Measurements from ENCODE around the gene UBASH3A.
"Not testable (repeated sequence)": the region's sequence is repeated elsewhere in the genome, so short reads cannot be mapped to it uniquely, and the experiment has no call there.

Gene UBASH3A

DNA sequence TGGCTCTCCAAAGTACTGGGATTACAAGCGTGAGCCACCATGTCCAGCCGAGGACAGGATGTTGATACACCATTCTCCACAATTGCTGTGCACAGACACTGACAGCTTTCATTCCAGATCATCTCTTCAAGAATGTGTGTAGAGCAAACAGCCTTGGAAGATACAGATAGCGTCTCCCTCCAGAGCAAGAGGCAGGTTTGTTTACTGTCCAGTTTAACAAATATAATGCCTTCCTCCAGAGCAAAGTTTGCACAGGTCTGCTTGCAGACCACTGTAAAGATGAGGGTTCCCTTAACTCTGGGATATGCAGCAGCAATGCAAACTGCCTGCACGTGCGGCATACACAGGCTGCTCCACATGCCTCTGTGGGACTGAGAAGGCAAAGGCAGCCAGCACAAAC, 12.4 kb upstream of the UBASH3A start:
- no peak for DNase-seq

DNA sequence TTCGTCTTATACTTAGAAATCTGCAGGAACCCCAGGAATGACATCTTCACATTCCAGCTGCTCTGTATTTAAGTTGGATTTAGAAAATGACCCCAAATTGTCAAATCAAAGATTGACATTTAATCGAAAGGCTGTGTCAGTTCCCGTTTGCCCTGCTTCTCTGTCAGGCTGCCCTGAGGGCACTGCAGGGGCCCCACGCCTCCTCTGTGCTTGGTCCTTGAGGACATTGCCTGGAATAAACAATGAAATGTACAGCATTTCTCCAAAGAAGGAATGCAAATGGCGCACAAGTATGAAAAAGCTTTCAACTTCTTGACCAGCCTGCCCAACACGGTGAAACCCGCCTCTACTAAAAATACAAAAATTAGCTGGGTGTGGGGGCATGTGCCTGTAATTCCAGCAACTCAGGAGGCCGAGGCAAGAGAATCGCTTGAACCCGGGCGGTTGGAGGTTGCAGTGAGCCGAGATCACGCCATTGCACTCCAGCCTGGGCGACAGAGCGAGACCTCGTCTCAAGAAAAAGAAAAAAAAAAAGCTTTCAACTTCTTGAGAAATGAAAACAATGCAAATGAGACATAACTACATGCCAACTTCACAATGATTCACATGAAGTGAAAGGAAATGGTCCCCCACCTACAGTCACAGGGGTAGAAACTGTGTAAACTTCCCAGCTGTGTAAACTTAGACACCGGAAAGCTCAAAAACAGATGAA, 10.8 kb upstream of the UBASH3A start:
- no peak for DNase-seq

DNA sequence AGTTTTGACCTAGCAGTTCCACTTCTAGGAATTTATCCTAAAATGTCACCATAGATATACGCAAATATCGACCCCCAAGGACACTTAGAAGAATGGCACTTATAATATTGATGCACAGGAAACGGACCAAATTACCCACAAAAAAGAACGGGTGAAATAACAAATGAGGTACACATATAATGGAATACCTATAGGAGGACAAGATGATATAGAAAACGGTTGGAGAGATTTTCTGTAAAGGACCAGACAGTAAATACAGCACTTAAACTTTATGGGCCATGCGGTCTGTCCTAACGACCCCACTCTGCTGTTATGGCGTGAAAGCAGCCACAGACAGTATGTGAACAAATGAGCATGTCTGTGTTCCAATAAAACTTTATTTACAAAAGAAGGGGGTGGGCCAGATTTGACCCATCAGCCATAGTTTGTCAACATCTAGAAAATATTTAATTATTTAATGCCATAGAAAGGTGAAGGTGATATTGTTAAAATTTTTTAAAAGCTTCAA, 10.2 kb upstream of the UBASH3A start:
- DNase-seq = no peak

DNA sequence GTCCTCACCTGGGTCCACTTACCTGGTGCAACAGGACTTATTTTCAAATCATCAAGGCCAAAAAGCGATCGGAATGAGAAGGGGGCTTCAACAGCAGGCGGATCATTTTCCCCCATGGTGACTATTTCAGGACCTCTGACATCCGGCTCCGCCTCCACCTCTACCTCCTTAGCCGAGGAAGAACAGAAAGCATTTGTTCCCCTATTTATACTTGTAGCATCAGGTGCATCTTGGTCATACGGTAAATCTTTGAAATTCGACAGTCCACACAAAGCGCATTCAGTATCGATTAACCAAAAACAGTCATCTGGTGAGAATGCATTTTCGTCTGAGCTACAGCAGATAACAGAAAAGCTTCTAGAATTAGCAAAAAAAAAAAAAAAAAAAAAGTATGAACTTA, 8.4 kb upstream of the UBASH3A start:
- DNase-seq = no peak

DNA sequence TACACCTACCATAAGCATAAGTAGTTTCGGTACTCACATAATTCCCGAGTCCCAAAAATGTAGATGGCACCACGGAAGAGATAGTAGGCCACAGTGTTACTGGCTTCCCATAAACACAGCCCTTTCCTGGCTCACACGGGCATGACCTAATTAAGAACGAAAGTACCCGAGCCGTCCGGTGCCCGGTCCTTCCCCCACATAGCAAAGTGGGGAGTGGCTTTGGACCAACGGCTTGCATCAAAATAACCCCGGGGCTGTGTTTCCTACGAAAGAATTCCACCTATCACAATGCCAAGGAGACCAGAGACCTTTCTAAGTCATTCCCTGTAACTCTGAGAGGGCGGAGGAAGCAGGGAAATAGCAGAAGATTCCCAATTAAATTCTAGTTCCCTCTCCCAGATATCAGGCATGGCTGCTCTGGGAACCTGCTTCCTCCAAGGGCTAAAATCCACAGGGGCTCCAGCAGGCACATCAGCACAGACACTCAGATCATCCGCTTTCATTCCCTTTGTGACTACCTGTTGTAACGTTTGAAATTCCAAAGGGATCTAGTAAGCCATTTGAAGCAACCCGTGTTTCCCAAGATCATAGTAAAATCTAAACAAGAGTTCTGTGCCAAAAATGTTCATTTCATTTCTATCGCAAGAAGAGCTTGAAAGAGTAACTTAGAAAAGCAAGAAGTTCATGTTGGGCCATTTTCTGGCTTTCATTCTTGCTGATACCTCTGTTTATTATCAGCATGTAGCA, 7.6 kb upstream of the UBASH3A start, which contains the start of gene TMPRSS3:
Gene TMPRSS3 (minus strand): TSS at position 148 of the 747 bp plus-strand sequence. CDS start 635 bp downstream, outside the sequence.
- no peak for DNase-seq

DNA sequence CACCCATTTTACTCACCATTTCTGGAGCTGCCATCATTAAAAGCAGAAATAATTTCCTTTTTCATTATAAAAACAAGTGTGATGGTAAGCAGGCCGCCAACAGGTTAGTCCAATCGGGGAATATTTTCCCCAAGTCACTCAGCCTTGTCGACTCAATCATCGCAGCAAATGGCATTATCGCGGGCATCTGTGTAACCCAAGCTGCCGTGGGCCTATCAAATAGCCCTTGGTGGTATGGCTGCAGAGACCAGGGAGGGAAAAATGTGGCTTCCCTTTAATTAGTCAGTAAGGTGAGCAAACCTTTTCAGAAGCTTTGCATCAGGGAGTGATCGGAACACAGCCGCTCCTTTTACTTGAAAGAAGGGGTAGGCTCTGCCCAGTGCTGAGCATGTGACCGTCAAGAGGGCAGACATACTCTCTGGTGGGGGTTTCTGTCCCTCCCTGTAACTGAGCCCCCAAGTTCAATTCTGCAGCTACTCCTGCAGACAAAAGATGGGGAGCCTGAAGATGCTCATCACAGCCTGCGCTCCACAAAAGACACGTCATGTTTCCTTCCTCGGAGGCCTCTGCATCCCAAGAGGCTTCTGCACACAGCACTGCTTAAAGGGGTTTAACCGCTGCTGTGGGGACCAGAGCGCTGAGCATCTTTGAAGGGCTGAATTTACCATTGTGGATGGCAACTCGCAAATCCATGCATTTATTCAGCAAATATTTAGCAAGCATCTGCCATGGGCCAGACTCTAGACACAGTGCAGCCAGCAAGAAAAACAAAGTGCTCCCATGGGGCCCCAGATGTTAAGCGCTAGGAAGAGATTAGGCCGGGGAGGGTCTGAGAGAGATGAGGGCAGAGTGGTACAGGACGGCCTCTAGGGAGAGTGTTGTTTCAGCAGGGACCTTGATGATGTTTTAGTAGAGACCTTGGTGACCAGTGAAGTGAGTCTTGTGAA, 6.6 kb upstream of the UBASH3A start:
- no peak for DNase-seq

DNA sequence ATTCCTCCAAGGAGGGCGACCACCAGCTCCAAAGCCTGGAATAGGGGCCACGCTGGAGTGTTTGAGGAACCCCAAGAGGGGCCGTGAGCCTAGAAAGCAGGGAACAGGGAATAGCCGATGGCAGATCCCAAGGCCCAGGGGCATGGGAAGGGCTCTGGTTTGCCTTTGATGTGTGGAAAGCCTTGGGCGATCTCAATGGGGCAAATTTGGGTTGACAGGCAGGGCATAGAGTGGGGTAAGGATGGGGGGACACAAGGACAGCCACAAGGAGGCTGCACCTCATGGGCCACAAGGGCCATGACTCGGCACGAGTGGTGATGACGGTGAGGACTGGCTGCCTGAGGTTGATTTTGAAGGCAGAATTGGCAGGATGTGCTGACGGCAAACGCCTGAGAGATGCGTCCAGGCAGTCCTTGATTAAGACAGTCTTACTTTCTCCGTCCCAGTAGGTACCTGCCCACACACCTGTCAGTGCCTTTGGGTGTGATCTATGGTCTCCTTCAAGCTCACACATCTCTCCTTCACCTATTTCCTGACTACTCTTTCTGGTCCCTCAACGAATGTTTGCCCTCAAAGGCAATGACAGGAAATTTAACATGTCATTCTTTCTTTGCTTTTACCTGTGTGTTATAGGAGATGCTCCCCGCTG, 5.8 kb upstream of the UBASH3A start:
- DNase-seq = no peak

DNA sequence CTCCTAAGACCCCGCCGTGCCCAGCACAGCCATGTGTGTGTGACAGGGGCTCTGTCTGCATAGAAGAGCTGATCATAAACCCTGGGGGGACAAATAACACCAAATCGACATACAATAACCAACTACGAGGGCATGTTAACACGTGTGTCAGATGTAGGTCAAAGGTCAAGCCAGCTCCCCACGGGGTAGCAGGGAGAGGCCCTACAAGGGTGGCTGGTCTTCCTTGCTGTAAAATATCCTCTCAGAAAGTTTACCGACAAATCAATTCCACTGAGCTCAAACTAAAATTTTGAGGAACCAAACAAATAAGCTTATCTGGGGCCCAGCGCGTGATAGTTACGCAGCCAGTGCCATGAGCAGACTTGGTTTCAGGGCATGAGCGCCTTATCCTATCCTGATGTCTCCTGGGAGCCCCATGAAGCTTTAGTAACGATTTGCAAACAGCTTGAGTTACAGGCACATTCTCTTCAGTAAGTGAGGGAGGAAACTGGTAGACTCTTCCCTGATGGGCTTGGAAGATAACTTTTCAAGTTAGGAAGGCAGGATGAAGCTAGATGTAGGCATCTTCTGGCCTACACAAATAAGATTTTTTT, 5.2 kb upstream of the UBASH3A start:
- no peak for DNase-seq

DNA sequence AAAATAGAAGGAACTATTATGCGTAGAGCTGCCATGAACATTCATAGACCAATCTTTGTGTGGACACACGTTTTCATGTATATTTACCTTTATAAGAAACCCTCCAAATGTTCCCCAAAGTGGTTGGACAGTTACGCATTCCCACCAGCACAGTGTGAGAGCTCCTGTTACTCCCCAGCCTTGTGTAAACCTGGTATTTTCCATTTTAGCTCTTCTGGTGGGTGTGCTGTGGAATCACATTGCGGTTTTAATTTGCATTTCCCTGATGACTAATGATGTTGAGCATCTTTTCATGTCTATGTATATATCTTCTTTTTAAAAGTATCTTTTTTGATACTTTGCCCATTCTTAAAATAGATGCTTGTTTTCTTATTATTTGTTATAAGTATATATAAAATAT, 3.2 kb upstream of the UBASH3A start:
- no peak for DNase-seq

DNA sequence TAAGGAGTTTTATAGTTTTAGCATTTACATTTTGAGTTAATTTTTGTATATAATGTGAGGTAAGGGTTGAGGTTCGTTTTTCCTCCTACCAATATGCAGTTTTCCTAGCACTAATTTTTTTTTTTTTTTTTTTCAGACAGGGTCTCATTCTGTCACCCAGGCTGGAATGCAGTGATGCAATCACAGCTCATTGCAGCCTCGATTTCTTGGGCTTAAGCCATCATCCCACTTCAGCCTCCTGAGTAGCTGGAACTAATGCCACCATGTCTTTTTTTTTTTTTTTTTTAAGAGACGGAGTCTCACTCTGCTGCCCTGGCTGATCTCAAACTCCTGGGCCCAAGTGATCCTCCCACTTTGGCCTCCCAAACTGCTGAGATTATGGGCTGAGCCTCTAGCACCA, 2.5 kb upstream of the UBASH3A start:
- DNase-seq = no peak

DNA sequence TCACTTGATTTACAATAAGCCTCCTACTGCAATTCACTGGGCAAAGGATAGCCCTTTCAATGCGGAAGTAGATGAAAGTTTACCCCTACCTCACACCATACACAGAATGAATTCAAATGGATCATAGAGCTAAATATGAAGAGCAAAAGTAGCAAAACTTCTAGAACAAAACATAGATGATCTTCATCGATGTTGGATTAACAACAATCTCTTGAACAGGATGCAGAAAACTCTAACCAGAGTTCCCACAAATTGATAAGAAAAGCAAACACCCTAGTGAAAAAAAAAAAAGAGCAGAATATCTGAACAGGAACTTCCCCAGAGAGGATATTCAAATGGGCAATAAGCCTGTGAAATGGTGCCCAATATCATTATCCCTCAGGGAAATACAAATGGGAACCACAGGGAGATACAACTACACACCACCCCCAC, 1.9 kb upstream of the UBASH3A start:
- DNase-seq = no peak

DNA sequence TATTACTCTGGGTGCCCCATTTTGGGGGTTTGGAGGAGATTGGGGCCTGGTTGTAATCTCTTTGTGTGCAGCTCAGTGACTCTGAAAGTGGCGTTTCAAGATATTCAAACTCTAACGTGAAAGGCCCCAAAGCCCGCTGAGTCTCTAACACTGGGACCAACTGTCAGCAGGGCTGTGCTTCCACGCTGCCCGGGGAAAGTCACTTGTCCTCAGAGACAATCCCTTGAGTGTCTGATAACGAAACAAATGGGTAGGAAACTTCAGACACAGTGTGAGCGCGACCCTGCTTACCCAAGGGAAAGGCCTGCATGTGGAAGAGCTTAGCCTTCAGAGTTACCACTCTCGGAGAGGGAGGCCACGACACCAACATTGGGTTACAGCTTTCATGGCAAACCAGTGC, 837 bp downstream of the UBASH3A start:
- DNase-seq = no peak

DNA sequence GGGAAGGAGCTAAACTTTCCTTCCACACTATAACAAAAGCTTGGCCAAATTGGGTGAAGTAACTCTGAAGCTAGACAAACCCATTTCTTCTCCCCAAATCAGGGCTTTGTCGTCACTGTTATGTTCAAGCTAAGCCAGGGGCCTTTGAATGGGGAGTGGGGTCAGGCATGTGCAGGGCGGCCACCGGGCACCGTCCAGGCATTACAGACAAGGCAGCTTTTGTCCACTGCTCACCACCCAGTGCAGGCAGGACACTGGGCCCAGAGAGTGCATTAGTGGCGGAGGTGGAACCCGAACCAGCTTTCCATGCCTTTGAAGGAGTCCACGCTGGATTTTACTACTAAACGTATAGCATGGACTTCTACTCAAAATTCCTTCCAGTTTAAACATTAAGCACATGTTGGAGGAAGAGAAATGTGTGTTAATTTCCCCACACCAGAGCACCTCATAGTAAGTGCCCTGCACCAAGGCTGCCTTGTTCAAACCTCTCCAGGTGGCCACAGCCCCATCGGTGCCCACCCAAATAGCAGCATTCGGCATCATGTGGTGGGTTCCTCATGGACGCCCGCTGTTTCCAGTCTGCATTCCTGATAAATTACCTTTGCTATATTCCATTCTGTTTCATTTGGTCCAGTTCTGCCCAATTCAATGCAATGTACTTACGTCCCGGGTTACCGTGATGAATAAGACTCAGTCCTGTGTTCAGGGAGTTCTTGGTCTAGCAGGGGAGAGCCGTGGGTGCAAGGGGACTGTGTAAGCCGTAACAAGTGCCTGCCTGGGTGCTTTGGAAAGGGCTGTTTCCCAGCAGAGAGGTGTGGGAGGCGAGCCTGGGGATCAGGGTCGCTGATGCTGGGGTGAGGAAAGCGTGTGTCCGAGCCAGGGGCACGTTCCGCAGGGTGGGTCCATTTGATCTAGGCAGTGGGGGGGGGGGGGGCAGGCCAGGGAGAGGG, 1.6 kb downstream of the UBASH3A start:
- no peak for DNase-seq

DNA sequence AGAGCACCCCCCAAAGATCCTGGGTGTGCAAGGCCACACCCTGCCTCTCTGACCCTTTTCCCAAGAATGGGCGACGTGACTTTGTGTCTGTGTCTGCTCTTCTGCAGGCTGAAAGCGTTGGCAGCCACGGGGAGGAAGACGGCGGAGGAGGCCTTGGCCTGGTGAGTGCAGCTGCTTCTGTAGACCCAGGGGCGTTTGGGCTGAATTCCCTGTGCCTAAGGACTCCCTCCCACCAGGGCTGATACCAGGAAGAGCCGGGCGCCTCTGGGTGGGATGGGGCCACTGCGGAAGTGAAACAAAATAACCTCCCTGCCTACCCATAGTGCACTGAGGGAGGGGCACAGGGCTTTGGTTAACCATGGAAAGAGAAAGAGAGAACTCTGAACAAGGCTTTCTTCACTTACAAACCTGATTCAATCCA, 2.5 kb downstream of the UBASH3A start:
- no peak for DNase-seq

DNA sequence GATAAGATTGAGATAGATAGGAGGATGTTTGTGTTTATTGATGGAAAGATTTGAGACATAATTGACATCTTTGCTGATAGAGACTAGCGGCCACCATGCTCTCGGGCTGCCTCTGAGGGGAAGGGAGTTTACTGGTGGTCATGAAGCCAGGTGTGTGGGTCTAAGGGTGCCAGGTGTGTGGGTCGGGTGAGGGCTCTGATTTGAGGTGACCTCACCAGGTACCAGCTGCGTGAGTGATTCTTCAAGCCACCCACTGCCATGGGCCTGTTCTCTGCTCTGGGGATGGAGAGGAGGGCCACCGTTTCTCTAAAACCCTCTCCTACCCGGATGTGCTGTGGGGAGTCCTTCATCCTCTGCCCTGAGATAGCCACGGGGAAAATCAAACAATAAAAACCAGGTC, 3.2 kb downstream of the UBASH3A start:
- no peak for DNase-seq

DNA sequence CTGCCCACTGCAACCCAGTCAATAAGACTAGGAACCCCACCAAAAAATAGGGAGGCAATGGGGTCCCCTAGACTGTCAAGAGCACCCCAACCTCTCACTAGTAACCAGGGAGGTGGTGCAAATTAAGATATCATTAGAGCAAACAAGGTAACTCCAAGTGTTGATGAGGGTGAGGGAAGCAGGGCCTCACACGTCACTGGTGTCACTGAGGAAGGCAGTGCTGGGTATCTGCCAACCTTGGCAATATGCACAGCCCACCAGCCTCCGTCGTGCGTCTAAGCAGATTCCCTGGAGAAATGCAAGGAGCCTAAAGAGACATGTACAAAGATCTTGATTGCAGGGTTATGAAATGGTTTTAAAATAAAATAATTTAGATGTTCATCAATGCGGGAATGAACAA, 3.8 kb downstream of the UBASH3A start:
- no peak for DNase-seq

DNA sequence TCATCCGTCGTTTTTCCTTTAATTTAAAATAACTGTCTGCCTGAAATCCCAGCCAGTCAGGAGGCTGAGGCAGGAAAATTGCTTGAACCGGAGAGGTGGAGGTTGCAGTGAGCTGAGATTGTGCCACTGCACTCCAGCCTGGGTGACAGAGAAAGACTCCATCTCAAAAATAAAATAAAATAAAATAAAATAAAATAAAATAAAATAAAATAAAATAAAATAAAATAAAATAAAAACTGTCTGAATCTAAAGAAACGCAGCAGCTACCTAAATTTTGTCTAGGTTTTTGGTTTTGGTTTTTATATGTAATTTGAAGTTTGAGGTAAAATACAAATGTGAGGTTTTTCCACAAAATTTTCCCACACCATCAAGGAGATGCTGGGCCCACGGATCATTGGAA, 5.0 kb downstream of the UBASH3A start:
- not testable (repeated sequence) for DNase-seq

DNA sequence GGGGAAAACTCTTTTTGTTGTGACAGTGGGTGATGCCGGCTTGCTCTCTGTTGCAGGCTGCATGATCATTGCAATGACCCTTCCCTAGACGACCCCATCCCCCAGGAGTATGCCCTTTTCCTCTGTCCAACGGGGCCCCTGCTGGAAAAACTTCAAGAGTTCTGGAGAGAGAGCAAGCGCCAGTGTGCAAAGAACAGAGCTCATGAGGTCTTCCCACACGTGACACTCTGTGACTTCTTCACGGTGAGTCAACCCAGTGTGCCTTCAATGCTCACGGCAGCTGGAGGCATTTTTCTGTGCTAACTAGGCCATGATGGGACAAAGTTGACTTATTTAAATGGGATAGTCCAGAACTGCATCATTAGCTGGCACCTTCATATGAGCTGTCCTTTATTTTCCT, 5.7 kb downstream of the UBASH3A start:
- DNase-seq = no peak

DNA sequence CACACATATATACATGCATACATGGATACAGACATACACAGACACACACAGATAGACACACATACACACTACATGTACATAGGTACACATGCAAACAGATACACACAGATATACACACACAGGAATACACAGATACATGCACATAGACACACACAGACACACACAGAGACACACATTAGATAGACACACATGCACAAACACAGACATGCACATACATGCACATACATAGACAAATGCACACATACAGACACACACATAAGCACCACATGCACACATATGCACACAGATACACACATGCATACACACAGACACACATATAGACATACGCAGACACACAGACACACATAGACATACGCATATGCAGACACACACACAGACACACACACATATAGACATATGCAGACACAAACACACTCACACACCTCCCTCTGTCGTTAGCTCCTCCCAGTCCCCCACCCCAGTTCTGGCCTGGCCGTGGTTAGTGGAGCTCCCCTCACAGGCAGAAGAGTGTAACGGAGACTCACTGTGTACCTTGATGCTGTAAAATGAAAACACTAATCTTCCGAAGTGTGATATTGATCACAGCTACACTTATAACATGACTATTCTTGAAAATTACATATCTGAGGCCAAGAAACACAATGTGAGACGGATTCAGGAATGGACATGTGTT, 7.6 kb downstream of the UBASH3A start:
- DNase-seq = peak; percentile 43

DNA sequence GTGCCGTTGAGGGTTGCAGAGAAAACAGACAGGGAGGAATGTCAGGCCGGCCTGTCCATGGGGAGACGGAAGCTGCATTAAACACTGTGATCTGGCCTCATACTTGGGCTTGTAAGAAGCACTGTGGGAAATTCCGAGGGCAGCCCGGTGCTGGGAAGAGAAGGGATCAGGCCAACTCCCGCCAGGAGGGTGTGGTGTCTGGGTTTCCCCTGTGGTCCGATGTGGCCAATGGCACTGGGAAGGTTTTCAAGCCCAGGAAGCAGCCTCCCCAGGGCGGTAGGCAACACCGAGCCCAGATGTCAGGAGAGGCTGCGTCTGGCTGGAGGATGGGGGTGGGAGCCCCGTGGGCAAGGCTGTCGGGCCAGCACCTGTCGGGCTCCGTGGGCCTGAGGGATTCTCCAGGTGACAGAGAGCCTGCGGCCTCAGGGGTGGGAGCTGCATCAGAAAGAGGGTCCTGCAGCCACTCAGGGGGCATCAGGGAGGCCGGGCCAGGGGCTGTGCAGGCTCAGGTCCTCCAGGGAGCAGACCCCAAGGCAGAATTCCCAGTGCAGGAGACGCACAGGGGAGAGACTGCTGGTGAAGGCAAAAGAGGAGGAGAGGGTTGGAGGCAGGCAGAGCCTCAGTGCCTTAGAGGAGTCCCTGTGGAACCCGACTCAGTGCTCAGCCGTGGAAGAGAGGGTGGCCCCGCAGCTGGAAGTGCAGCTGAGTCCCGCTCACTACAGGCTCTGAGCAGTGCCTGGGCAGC, 8.4 kb downstream of the UBASH3A start:
- no peak for DNase-seq
